Endothelial cell of umbilical vein (primary cell): ENCODE measurements around the gene RPL15. TPM values are rescaled to one million over a fixed set of nuclear protein-coding genes. Genes with fewer than 3 reads are reported as not detected.

Experiments used
- BruUV-seq: library from RNA; stranded (reverse); fragments of 400-500 nt; replicated peaks from 2 replicates; lab custom pipeline; 2021; lab: Mats Ljungman, UMichigan
- CTCF ChIA-PET: fragments of 300-600, 350-600 bp; sonication (Branson Sonifier 250); formaldehyde crosslinking; loops from one replicate; lab custom pipeline; 2021; ENCODE audit warnings: antibody characterized with exemption, inconsistent platforms; lab: Charles Lee
- POLR2A ChIA-PET: fragments of 300-600, 350-600 bp; sonication (Branson Sonifier 250); formaldehyde crosslinking; loops from one replicate; lab custom pipeline; 2021; ENCODE audit warnings: antibody characterized with exemption, inconsistent platforms; lab: Charles Lee
- DNase-seq: peaks from one replicate; pipeline ENCODE4 v3.0.0-alpha.2; 2011; ENCODE audit warnings: low read depth, low spot score
- FAIRE-seq: peaks from 2 replicates; lab custom pipeline; 2011; peaks lifted over from hg19 to GRCh38; lab: Jason Lieb, UNC
- H2AFZ ChIP-seq: 2 replicates; pipeline ENCODE4 v1.6.0; 2012; ENCODE audit warnings: low read depth, low read length, control low read depth, inconsistent platforms
- H3K27ac ChIP-seq: 2 replicates; pipeline ENCODE4 v1.5.1; 2011; ENCODE audit warnings: low read depth, mild to moderate bottlenecking, control low read depth, low read length, moderate library complexity; ENCODE audit not compliant: insufficient read depth
- H3K27me3 ChIP-seq, 2 experiments: 2 replicates each; pipeline versions ENCODE4 v1.6.0 to v1.6.1; 2011; ENCODE audit warnings: low read length in 2 of 2, mixed read lengths in 1 of 2; ENCODE audit not compliant: control insufficient read depth in 2 of 2, insufficient read depth in 2 of 2
- H3K36me3 ChIP-seq, 2 experiments: 2 replicates in 1 of 2; 3 replicates in 1 of 2; pipeline ENCODE4 v1.5.1; 2011; ENCODE audit warnings: low read length in 2 of 2, mild to moderate bottlenecking in 1 of 2, moderate library complexity in 1 of 2; ENCODE audit not compliant: control insufficient read depth in 2 of 2, insufficient read depth in 2 of 2; ENCODE audit errors: extremely low read depth in 1 of 2
- H3K4me1 ChIP-seq: 3 replicates; pipeline ENCODE4 v1.5.1; 2011; ENCODE audit warnings: mild to moderate bottlenecking, low read length; ENCODE audit not compliant: control insufficient read depth, insufficient read depth; ENCODE audit errors: extremely low read depth
- H3K4me2 ChIP-seq: 2 replicates; pipeline ENCODE4 v1.6.1; 2011; ENCODE audit warnings: low read length, control low read depth, mixed read lengths; ENCODE audit not compliant: insufficient read depth
- H3K4me3 ChIP-seq, 3 experiments: fragments of 200-600 bp in 1 of 3; sonication (generic), shearing (Covaris generic) in 1 of 3; replicated peaks in 1 of 3; 2 replicates each; pipeline ENCODE4 v1.5.1; 2011 to 2016; ENCODE audit warnings: control low read depth in 3 of 3, low read length in 3 of 3, mild to moderate bottlenecking in 2 of 3, inconsistent platforms in 1 of 3, low read depth in 1 of 3, moderate library complexity in 1 of 3; ENCODE audit not compliant: insufficient read depth in 1 of 3
- H3K79me2 ChIP-seq: 2 replicates; pipeline ENCODE4 v1.6.0; 2012; ENCODE audit warnings: low read length, inconsistent platforms; ENCODE audit not compliant: control insufficient read depth, insufficient read depth
- H3K9ac ChIP-seq: replicated peaks from 2 replicates; pipeline ENCODE3; 2011; ENCODE audit warnings: low read length, control low read depth; ENCODE audit not compliant: insufficient read depth; ENCODE audit errors: extremely low read depth
- H3K9me1 ChIP-seq: replicated peaks from 3 replicates; pipeline ENCODE4 v1.6.0; 2011; ENCODE audit warnings: mild to moderate bottlenecking, low read length; ENCODE audit not compliant: control insufficient read depth, insufficient read depth; ENCODE audit errors: extremely low read depth
- H3K9me3 ChIP-seq: replicated peaks from 2 replicates; pipeline ENCODE4 v1.5.1; 2012; ENCODE audit warnings: low read length, inconsistent platforms; ENCODE audit not compliant: control insufficient read depth, insufficient read depth
- H4K20me1 ChIP-seq: replicated peaks from 2 replicates; pipeline ENCODE3; 2011; ENCODE audit warnings: mild to moderate bottlenecking, low read length; ENCODE audit not compliant: control insufficient read depth, insufficient read depth; ENCODE audit errors: extremely low read depth
- EZH2 ChIP-seq: IDR thresholded peaks from 2 replicates; pipeline ENCODE4 v1.6.1; 2012; ENCODE audit warnings: borderline replicate concordance, low read depth, mild to moderate bottlenecking, moderate library complexity, low read length, inconsistent platforms; ENCODE audit not compliant: severe bottlenecking
- FOS ChIP-seq: IDR thresholded peaks from 2 replicates; pipeline ENCODE4 v1.6.1; 2011; ENCODE audit warnings: mild to moderate bottlenecking, low read length, moderate library complexity, borderline replicate concordance; ENCODE audit not compliant: insufficient read depth
- GATA2 ChIP-seq: IDR thresholded peaks from 2 replicates; pipeline ENCODE4 v1.7.0; 2011; ENCODE audit warnings: low read depth, mild to moderate bottlenecking, moderate library complexity, mixed read lengths, low read length; ENCODE audit not compliant: insufficient read length, insufficient read depth
- JUN ChIP-seq: IDR thresholded peaks from 2 replicates; pipeline ENCODE4 v1.6.1; 2011; ENCODE audit warnings: borderline replicate concordance, low read depth; ENCODE audit not compliant: insufficient read length, insufficient read depth
- MYC ChIP-seq: IDR thresholded peaks from one replicate; pipeline ENCODE4 v1.6.1; 2011; ENCODE audit warnings: mild to moderate bottlenecking, low read depth, low read length
- POLR2A ChIP-seq: IDR thresholded peaks from 2 replicates; pipeline ENCODE4 v1.6.1; 2012; ENCODE audit warnings: low read depth, mild to moderate bottlenecking, control low read depth, low read length
- POLR2AphosphoS5 ChIP-seq: IDR thresholded peaks from 2 replicates; pipeline ENCODE4 v1.6.1; 2012; ENCODE audit warnings: low read depth, mild to moderate bottlenecking, control low read depth, low read length, moderate library complexity; ENCODE audit not compliant: insufficient read depth
- dilution Hi-C: fragments of 300-500 bp; cut with MboI; formaldehyde crosslinking; loops from one replicate; pipeline ENCODE4 v1.15.0; 2019; ENCODE audit warnings: low sequenced_read_pairs; ENCODE audit not compliant: extremely low pct_ligation_motif_present
- intact Hi-C: fragments of 100-400 bp; cut with micrococcal nuclease; formaldehyde crosslinking; loops from one replicate; pipeline ENCODE4 v1.10.0; 2022
- polyA plus RNA-seq, 4 experiments: library from polyadenylated mRNA; depleted of rRNA in 3 of 4; stranded (reverse) in 3 of 4; unstranded in 1 of 4; fragments of >200 nt; gene quantifications; 2 replicates each; pipeline versions ENCODE4 v1.2.1 to v1.2.3, GENCODE V29; 2011 to 2012; ENCODE audit warnings: missing spikeins in 1 of 4
- total RNA-seq: library from RNA; stranded (reverse); gene quantifications from 2 replicates; pipeline ENCODE4 v1.2.3, GENCODE V29; 2021
- TF ChIP-seq, protein P1 (sequence below), 2 donors: IDR thresholded peaks; 1 replicate in 1 of 2; 2 replicates in 1 of 2; pipeline ENCODE4 v1.5.1; 2011; ENCODE audit warnings: low read length in 2 of 2, mild to moderate bottlenecking in 2 of 2, moderate library complexity in 2 of 2, control low read depth in 1 of 2, inconsistent platforms in 1 of 2, low read depth in 1 of 2; ENCODE audit not compliant: insufficient read depth in 1 of 2; ENCODE audit errors: extremely low read depth in 1 of 2
- TF ChIP-seq, protein P2 (sequence below): IDR thresholded peaks from 2 replicates; pipeline ENCODE4 v1.6.1; 2011; ENCODE audit not compliant: insufficient read depth, insufficient read length

RPL15 gene
- total and polyA plus RNA-seq, 2 donors (not counting 3 experiments of a cell fraction or from before 2014, with no cell fraction given) = 1,901 to 5,777 TPM

DNA sequence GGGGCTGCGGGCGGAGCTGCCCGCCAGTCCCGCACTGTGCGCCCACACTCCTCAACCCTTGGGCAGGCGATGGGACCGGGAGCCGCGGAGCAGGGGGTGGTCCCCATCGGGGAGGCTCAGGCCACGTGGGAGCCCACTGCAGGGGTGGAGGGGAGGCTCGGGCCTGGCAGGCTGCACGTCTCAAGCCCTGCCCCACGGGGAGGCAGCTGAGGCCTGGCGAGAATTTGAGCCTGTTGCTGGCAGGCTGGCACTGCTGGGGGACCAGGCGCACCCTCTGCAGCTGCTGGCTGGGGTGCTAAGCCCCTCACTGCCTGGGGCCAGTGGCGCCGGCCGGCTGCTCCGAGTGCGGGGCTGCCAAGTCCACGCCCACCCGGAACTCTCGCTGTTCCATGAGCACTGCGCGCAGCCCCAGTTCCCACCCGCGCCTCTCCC is 34.4 kb upstream of the RPL15 start:
- BruUV-seq = no TSS peak
- no peak for TF ChIP-seq JUN
- TF ChIP-seq MYC = no peak
- no peak for TF ChIP-seq POLR2AphosphoS5
- TF ChIP-seq EZH2 = no peak
- no peak for TF ChIP-seq POLR2A
- TF ChIP-seq, protein P1, sequence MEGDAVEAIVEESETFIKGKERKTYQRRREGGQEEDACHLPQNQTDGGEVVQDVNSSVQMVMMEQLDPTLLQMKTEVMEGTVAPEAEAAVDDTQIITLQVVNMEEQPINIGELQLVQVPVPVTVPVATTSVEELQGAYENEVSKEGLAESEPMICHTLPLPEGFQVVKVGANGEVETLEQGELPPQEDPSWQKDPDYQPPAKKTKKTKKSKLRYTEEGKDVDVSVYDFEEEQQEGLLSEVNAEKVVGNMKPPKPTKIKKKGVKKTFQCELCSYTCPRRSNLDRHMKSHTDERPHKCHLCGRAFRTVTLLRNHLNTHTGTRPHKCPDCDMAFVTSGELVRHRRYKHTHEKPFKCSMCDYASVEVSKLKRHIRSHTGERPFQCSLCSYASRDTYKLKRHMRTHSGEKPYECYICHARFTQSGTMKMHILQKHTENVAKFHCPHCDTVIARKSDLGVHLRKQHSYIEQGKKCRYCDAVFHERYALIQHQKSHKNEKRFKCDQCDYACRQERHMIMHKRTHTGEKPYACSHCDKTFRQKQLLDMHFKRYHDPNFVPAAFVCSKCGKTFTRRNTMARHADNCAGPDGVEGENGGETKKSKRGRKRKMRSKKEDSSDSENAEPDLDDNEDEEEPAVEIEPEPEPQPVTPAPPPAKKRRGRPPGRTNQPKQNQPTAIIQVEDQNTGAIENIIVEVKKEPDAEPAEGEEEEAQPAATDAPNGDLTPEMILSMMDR (IDR thresholded peaks at IDR 0.05; ENCODE audit: extremely low read depth in 1 of 2, insufficient read depth in 1 of 2, low read depth in 1 of 2, low read length in 2 of 2) = no peak
- no peak for TF ChIP-seq FOS
- TF ChIP-seq, protein P2, sequence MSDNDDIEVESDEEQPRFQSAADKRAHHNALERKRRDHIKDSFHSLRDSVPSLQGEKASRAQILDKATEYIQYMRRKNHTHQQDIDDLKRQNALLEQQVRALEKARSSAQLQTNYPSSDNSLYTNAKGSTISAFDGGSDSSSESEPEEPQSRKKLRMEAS = no peak
- TF ChIP-seq GATA2 = no peak
- dilution Hi-C loops (no loop called here), intact Hi-C loops (no loop called here)
- ChIA-PET POLR2A (interaction anchor here (1.6 kb wide), 1 partner anchor 35 kb away, joined by 5 read pairs; the partner anchor contains the start of genes NKIRAS1 and RPL15), CTCF (interaction anchor here (0.9 to 2.0 kb wide), 3 partner anchors 10 to 48 kb away, joined by 3 to 5 read pairs (median 3); no protein-coding TSS in a partner anchor)
- H3K4me2 ChIP-seq = no peak overlapping the region
- H3K27me3 ChIP-seq = no peaks in the 10 kb centered on the region
- H2AFZ ChIP-seq = no peak overlapping the region
- H3K4me1 ChIP-seq = peaks cover 14% of the 10 kb centered on the region
- no peak for DNase-seq
- H3K36me3 ChIP-seq = peaks cover 0 to 2% of the 10 kb centered on the region in 2 experiments
- H3K27ac ChIP-seq = no peak overlapping the region
- H3K9ac ChIP-seq = no peak overlapping the region
- no peaks in the 10 kb centered on the region for H3K9me3 ChIP-seq
- no peak overlapping the region for H3K4me3 ChIP-seq
- FAIRE-seq = no peak
- peaks cover 10% of the 10 kb centered on the region for H4K20me1 ChIP-seq
- H3K79me2 ChIP-seq = peaks cover 15% of the 10 kb centered on the region
- H3K9me1 ChIP-seq = no peaks in the 10 kb centered on the region
